ENCODE results near the gene PEX13. TPM values are rescaled to one million over a fixed set of nuclear protein-coding genes. Genes with fewer than 3 reads are reported as not detected.

The PEX13 gene
- polyA plus RNA-seq, 1 donor (not counting 4 experiments of a cell fraction or from before 2014, with no cell fraction given), result 35.9 TPM

DNA sequence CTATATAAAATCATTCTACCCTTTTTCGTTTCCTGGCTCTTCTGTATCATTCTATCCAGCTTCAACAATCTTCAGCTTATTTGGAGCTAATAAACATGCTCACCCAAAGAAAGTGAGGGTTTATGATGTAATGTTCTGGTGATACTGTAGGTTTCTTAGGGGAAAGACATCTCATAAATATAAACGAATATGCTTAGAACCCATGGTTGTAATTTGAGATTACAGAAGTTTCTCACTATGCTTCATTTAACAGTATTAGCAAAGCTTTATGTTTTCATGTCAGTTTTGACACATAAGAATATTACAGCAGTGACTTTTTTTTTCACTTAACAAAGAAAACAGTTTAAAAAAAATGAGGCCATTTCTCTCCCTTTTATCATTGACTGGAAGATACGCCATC, 11.8 kb upstream of the PEX13 start:
- Histone ChIP-seq H3K27me3 (ENCODE audit: control insufficient read depth, extremely low read depth, insufficient read depth, low read length) (no peaks in the 10 kb centered on the region), H3K4me2 (ENCODE audit: control insufficient read depth, extremely low read depth, insufficient read depth, low read depth, low read length) (no peak overlapping the region), H3K4me1 (ENCODE audit: control insufficient read depth, extremely low read depth, insufficient read depth, low read length) (no peaks in the 10 kb centered on the region), H2AFZ (ENCODE audit: control insufficient read depth, low read length) (no peak overlapping the region), H3K9me1 (ENCODE audit: control insufficient read depth, extremely low read depth, insufficient read depth, low read length) (no peaks in the 10 kb centered on the region), H3K9me3 (ENCODE audit: control insufficient read depth, low read depth, low read length) (no peaks in the 10 kb centered on the region), H3K79me2 (ENCODE audit: control insufficient read depth, insufficient read depth, low read length) (no peaks in the 10 kb centered on the region), H3K4me3 (ENCODE audit: control insufficient read depth in 2 of 3, extremely low read depth in 1 of 3, insufficient read depth in 2 of 3, low read depth in 1 of 3, low read length in 3 of 3) (no peak overlapping the region), H4K20me1 (ENCODE audit: control insufficient read depth, extremely low read depth, insufficient read depth, low read length) (no peaks in the 10 kb centered on the region), H3K27ac (ENCODE audit: control insufficient read depth, insufficient read depth, low read length) (no peak overlapping the region), H3K9ac (ENCODE audit: control insufficient read depth, extremely low read depth, insufficient read depth, low read length) (no peak overlapping the region), H3K36me3 (ENCODE audit: control insufficient read depth in 2 of 2, extremely low read depth in 1 of 2, insufficient read depth in 2 of 2, low read length in 2 of 2) (no peaks in the 10 kb centered on the region)
- DNase-seq (ENCODE audit: low read depth, low spot score) (no peak), FAIRE-seq (no peak)
- dilution Hi-C loops (cut with MboI; ENCODE audit: extremely low pct_ligation_motif_present, low sequenced_read_pairs), result no loop called here
- TF ChIP-seq, protein P1, sequence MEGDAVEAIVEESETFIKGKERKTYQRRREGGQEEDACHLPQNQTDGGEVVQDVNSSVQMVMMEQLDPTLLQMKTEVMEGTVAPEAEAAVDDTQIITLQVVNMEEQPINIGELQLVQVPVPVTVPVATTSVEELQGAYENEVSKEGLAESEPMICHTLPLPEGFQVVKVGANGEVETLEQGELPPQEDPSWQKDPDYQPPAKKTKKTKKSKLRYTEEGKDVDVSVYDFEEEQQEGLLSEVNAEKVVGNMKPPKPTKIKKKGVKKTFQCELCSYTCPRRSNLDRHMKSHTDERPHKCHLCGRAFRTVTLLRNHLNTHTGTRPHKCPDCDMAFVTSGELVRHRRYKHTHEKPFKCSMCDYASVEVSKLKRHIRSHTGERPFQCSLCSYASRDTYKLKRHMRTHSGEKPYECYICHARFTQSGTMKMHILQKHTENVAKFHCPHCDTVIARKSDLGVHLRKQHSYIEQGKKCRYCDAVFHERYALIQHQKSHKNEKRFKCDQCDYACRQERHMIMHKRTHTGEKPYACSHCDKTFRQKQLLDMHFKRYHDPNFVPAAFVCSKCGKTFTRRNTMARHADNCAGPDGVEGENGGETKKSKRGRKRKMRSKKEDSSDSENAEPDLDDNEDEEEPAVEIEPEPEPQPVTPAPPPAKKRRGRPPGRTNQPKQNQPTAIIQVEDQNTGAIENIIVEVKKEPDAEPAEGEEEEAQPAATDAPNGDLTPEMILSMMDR (optimal IDR thresholded peaks at IDR 0.05 in 1 of 3, IDR thresholded peaks at IDR 0.05 in 1 of 3, conservative IDR thresholded peaks at IDR 0.05 in 1 of 3; ENCODE audit: extremely low read depth in 1 of 3, insufficient read depth in 2 of 3, low read length in 3 of 3), result no peak
- TF ChIP-seq EZH2 (IDR thresholded peaks at IDR 0.05; ENCODE audit: low read length), result no peak

DNA sequence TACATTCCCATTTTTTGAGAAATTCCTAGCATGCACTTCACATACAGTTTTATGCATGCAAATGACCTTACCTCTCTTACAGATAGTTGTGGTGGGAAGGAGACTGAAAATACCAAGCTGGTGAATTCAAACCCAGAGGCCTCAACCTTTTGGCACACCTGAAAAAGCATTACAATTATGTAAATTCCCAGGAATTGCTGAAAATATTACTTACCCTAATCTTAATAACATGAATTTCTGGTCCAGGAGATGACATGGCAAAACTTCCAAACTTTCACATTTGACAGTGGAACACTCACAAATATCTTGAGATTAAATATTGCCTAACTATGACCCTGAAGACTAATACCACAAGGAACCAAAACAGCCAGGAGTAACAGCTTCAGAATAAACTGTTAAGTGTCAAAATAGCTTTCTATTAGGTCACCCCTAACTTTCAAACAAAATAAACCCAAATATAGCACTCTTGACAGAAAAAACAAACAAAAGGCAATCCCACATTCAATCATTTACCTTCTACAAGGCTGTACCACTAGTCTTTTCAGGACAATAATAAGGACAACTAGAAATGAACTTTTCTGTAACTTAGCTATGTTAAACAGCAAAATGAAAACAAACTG, 10.9 kb upstream of the PEX13 start:
- FAIRE-seq, result no peak
- Histone ChIP-seq H3K27me3 (ENCODE audit: control insufficient read depth, extremely low read depth, insufficient read depth, low read length) (no peaks in the 10 kb centered on the region), H3K9me3 (ENCODE audit: control insufficient read depth, low read depth, low read length) (no peaks in the 10 kb centered on the region), H2AFZ (ENCODE audit: control insufficient read depth, low read length) (no peak overlapping the region), H3K36me3 (ENCODE audit: control insufficient read depth in 2 of 2, extremely low read depth in 1 of 2, insufficient read depth in 2 of 2, low read length in 2 of 2) (no peaks in the 10 kb centered on the region), H3K4me1 (ENCODE audit: control insufficient read depth, extremely low read depth, insufficient read depth, low read length) (no peaks in the 10 kb centered on the region), H3K4me2 (ENCODE audit: control insufficient read depth, extremely low read depth, insufficient read depth, low read depth, low read length) (no peak overlapping the region), H3K9ac (ENCODE audit: control insufficient read depth, extremely low read depth, insufficient read depth, low read length) (no peak overlapping the region), H4K20me1 (ENCODE audit: control insufficient read depth, extremely low read depth, insufficient read depth, low read length) (no peaks in the 10 kb centered on the region), H3K4me3 (ENCODE audit: control insufficient read depth in 2 of 3, extremely low read depth in 1 of 3, insufficient read depth in 2 of 3, low read depth in 1 of 3, low read length in 3 of 3) (no peak overlapping the region), H3K9me1 (ENCODE audit: control insufficient read depth, extremely low read depth, insufficient read depth, low read length) (no peaks in the 10 kb centered on the region), H3K27ac (ENCODE audit: control insufficient read depth, insufficient read depth, low read length) (no peak overlapping the region), H3K79me2 (ENCODE audit: control insufficient read depth, insufficient read depth, low read length) (no peaks in the 10 kb centered on the region)
- no peak for DNase-seq (ENCODE audit: low read depth, low spot score)
- dilution Hi-C loops (cut with MboI; ENCODE audit: extremely low pct_ligation_motif_present, low sequenced_read_pairs), result no loop called here
- TF ChIP-seq EZH2 (IDR thresholded peaks at IDR 0.05; ENCODE audit: low read length), result no peak
- TF ChIP-seq, protein P1 (optimal IDR thresholded peaks at IDR 0.05 in 1 of 3, IDR thresholded peaks at IDR 0.05 in 1 of 3, conservative IDR thresholded peaks at IDR 0.05 in 1 of 3; ENCODE audit: extremely low read depth in 1 of 3, insufficient read depth in 2 of 3, low read length in 3 of 3), result no peak

Measured in keratinocyte (primary cell).